ENCODE data around the gene TTYH3. TPM values are rescaled to one million over a fixed set of nuclear protein-coding genes. Genes with fewer than 3 reads are reported as not detected.

The TTYH3 gene
- total RNA-seq, 2 experiments from 2014 or later = 23.8 to 63.6 TPM

DNA sequence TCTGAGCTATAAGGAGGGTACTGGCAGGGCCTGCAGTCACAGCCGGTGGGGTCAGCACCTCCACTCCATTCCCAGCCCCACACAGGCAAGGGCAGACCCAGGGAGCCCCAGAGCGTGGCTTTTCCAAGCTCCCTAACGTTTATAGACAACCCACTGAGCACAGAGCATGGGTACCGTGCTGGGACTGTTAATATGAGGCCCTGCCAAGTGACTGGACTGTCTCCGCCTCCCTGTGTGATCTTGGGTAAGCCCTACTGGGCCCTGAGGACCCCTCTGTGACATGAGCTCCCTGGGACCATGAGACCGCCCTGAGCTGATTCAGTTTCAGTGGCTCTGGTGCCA is 12.4 kb downstream of the TTYH3 start:
- Histone ChIP-seq H3K79me2 (ENCODE audit: insufficient read depth, low read depth, low read length) (no peaks in the 10 kb centered on the region), H4K20me1 (ENCODE audit: insufficient read depth, low read length) (no peaks in the 10 kb centered on the region), H2AFZ (ENCODE audit: low read length) (no peak overlapping the region), H3K9me2 (ENCODE audit: insufficient read depth, low read length) (no peaks in the 10 kb centered on the region), H3K36me3 (ENCODE audit: insufficient read depth, low read length) (no peaks in the 10 kb centered on the region), H3K9me3 (ENCODE audit: low read length) (no peaks in the 10 kb centered on the region), H3K4me3 (ENCODE audit: low read depth, low read length, poor library complexity, severe bottlenecking) (no peak overlapping the region), H3K27ac (ENCODE audit: low read depth, low read length, poor library complexity, severe bottlenecking) (peak overlapping the region; percentile 90), H3K4me2 (ENCODE audit: low read length) (peak overlapping the region; percentile 90), H3K4me1 (ENCODE audit: insufficient read depth, low read length, poor library complexity, severe bottlenecking) (peaks cover 64% of the 10 kb centered on the region)
- DNase-seq (ENCODE audit: low spot score) = no peak
- ChIA-PET CTCF (ENCODE audit: unreplicated experiment) (interaction anchor here (0.6 to 1.9 kb wide), 5 partner anchors 13 to 229 kb away, joined by 3 to 10 read pairs (median 5); partner anchors contain the start of gene TTYH3), POLR2A (interaction anchor here (1.0 to 2.1 kb wide), 3 partner anchors 8 to 67 kb away, joined by 3 to 13 read pairs (median 9); partner anchors contain the start of gene TTYH3)
- BruUV-seq (replicated peaks) = no TSS peak
- no peak for TF ChIP-seq EZH2phosphoT487 (IDR thresholded peaks at IDR 0.05; ENCODE audit: borderline replicate concordance, low read depth, low read length)
- intact Hi-C loops (cut with micrococcal nuclease; ENCODE audit: unreplicated experiment) = loop anchor here (2.0 kb wide), 2 partner anchors 31 to 65 kb away; no protein-coding TSS in a partner anchor

GRCh38 chr7:2644562-2645273 is 12.9 kb downstream of the TTYH3 start:
- Histone ChIP-seq H3K36me3 (ENCODE audit: insufficient read depth, low read length) (no peaks in the 10 kb centered on the region), H3K9me3 (ENCODE audit: low read length) (no peaks in the 10 kb centered on the region), H3K27ac (ENCODE audit: low read depth, low read length, poor library complexity, severe bottlenecking) (peak overlapping the region; percentile 90), H2AFZ (ENCODE audit: low read length) (peak overlapping the region; percentile 52; the same call in 1 of the 2 replicates), H3K4me1 (ENCODE audit: insufficient read depth, low read length, poor library complexity, severe bottlenecking) (peaks cover 64% of the 10 kb centered on the region), H4K20me1 (ENCODE audit: insufficient read depth, low read length) (no peaks in the 10 kb centered on the region), H3K79me2 (ENCODE audit: insufficient read depth, low read depth, low read length) (no peaks in the 10 kb centered on the region), H3K4me3 (ENCODE audit: low read depth, low read length, poor library complexity, severe bottlenecking) (peak overlapping the region; percentile 67), H3K9me2 (ENCODE audit: insufficient read depth, low read length) (no peaks in the 10 kb centered on the region), H3K4me2 (ENCODE audit: low read length) (peak overlapping the region; percentile 90)
- POLR2A ChIA-PET = interaction anchor here (0.6 to 2.1 kb wide), 8 partner anchors 9 to 238 kb away, joined by 3 to 13 read pairs (median 4); partner anchors contain the start of gene TTYH3
- CTCF ChIA-PET (ENCODE audit: unreplicated experiment) = interaction anchor here (1.0 to 1.9 kb wide), 3 partner anchors 9 to 66 kb away, joined by 4 to 10 read pairs (median 5); no protein-coding TSS in a partner anchor
- intact Hi-C loops (cut with micrococcal nuclease; ENCODE audit: unreplicated experiment) = loop anchor here (1.0 to 2.0 kb wide), 3 partner anchors 32 to 89 kb away; partner anchors contain the start of gene BRAT1
- BruUV-seq (replicated peaks) = no TSS peak
- TF ChIP-seq, protein P1, sequence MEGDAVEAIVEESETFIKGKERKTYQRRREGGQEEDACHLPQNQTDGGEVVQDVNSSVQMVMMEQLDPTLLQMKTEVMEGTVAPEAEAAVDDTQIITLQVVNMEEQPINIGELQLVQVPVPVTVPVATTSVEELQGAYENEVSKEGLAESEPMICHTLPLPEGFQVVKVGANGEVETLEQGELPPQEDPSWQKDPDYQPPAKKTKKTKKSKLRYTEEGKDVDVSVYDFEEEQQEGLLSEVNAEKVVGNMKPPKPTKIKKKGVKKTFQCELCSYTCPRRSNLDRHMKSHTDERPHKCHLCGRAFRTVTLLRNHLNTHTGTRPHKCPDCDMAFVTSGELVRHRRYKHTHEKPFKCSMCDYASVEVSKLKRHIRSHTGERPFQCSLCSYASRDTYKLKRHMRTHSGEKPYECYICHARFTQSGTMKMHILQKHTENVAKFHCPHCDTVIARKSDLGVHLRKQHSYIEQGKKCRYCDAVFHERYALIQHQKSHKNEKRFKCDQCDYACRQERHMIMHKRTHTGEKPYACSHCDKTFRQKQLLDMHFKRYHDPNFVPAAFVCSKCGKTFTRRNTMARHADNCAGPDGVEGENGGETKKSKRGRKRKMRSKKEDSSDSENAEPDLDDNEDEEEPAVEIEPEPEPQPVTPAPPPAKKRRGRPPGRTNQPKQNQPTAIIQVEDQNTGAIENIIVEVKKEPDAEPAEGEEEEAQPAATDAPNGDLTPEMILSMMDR (conservative IDR thresholded peaks at IDR 0.05; ENCODE audit: low read length) = no peak
- TF ChIP-seq EZH2phosphoT487 (IDR thresholded peaks at IDR 0.05; ENCODE audit: borderline replicate concordance, low read depth, low read length) = no peak
- DNase-seq (ENCODE audit: low spot score) = no peak

GRCh38 chr7:2645274-2645868 is 13.6 kb downstream of the TTYH3 start:
- Histone ChIP-seq H3K27ac (ENCODE audit: low read depth, low read length, poor library complexity, severe bottlenecking) (peak overlapping the region; percentile 90), H3K9me2 (ENCODE audit: insufficient read depth, low read length) (no peaks in the 10 kb centered on the region), H3K4me2 (ENCODE audit: low read length) (peak overlapping the region; percentile 90), H3K9me3 (ENCODE audit: low read length) (no peaks in the 10 kb centered on the region), H3K79me2 (ENCODE audit: insufficient read depth, low read depth, low read length) (no peaks in the 10 kb centered on the region), H4K20me1 (ENCODE audit: insufficient read depth, low read length) (no peaks in the 10 kb centered on the region), H2AFZ (ENCODE audit: low read length) (peak overlapping the region; percentile 52; the same call in 1 of the 2 replicates), H3K4me3 (ENCODE audit: low read depth, low read length, poor library complexity, severe bottlenecking) (peak overlapping the region; percentile 67), H3K36me3 (ENCODE audit: insufficient read depth, low read length) (no peaks in the 10 kb centered on the region), H3K4me1 (ENCODE audit: insufficient read depth, low read length, poor library complexity, severe bottlenecking) (peaks cover 64% of the 10 kb centered on the region)
- CTCF ChIA-PET (ENCODE audit: unreplicated experiment) = interaction anchor here (1.1 to 1.9 kb wide), 2 partner anchors 9 to 65 kb away, joined by 4 to 10 read pairs; no protein-coding TSS in a partner anchor
- POLR2A ChIA-PET = interaction anchor here (0.6 to 2.1 kb wide), 7 partner anchors 14 to 239 kb away, joined by 3 to 13 read pairs (median 4); partner anchors contain the start of gene TTYH3
- TF ChIP-seq, protein P1 (conservative IDR thresholded peaks at IDR 0.05; ENCODE audit: low read length) = no peak
- TF ChIP-seq EZH2phosphoT487 (IDR thresholded peaks at IDR 0.05; ENCODE audit: borderline replicate concordance, low read depth, low read length) = no peak
- peak; percentile 89 for DNase-seq (ENCODE audit: low spot score)
- intact Hi-C loops (cut with micrococcal nuclease; ENCODE audit: unreplicated experiment) = loop anchor here (1.0 to 2.0 kb wide), 3 partner anchors 33 to 90 kb away; partner anchors contain the start of gene BRAT1
- TSS peak; percentile 93 for BruUV-seq (replicated peaks)

Data from OCI-LY7 (cell line).